Natural killer cell (primary cell): ENCODE results near the gene GRIK5. TPM values are rescaled to one million over a fixed set of nuclear protein-coding genes. Genes with fewer than 3 reads are reported as not detected.

ENCODE experiments used
- ATAC-seq, 3 donors: fragments of 150-1000 bp in 2 of 3; fragments of 200-7000 bp in 1 of 3; cut with Tn5 transposase; 1 replicate in 1 of 3; 2 replicates in 2 of 3; pipeline ENCODE4 v1.10.0; 2021; ENCODE audit warnings: mild to moderate bottlenecking in 2 of 3, moderate library complexity in 2 of 3
- DNase-seq, 2 donors: peaks; one replicate each; pipeline versions ENCODE4 v3.0.0 to v3.0.0-alpha.2; 2013 to 2021; ENCODE audit warnings: mixed read lengths in 1 of 2
- H3K27ac ChIP-seq: one replicate; pipeline ENCODE4 v1.5.1; 2013; ENCODE audit warnings: mild to moderate bottlenecking, low read length
- H3K27me3 ChIP-seq: one replicate; pipeline ENCODE4 v1.6.1; 2013; ENCODE audit warnings: low read length; ENCODE audit not compliant: control insufficient read depth, insufficient read depth
- H3K36me3 ChIP-seq: one replicate; pipeline ENCODE4 v1.6.1; 2013; ENCODE audit warnings: low read length; ENCODE audit not compliant: control insufficient read depth, insufficient read depth
- H3K4me1 ChIP-seq: one replicate; pipeline ENCODE4 v1.6.1; 2013; ENCODE audit warnings: low read length; ENCODE audit not compliant: control insufficient read depth, insufficient read depth
- H3K4me3 ChIP-seq: one replicate; pipeline ENCODE4 v1.5.1; 2013; ENCODE audit warnings: low read length
- H3K9me3 ChIP-seq: one replicate; pipeline ENCODE4 v1.6.1; 2013; ENCODE audit warnings: low read length; ENCODE audit not compliant: control insufficient read depth, insufficient read depth
- H3K27ac Mint-ChIP-seq, 2 donors: one replicate each; pipeline ENCODE4 v1.8.0; 2022; ENCODE audit warnings: mild to moderate bottlenecking in 2 of 2, mixed read lengths in 2 of 2, moderate library complexity in 1 of 2
- H3K27me3 Mint-ChIP-seq, 2 donors: one replicate each; pipeline ENCODE4 v1.8.0; 2022; ENCODE audit warnings: low read depth in 2 of 2, mixed read lengths in 2 of 2
- H3K36me3 Mint-ChIP-seq: one replicate; pipeline ENCODE4 v1.8.0; 2022; ENCODE audit warnings: mixed read lengths
- H3K4me1 Mint-ChIP-seq, 2 donors: one replicate each; pipeline ENCODE4 v1.8.0; 2022; ENCODE audit warnings: mixed read lengths in 2 of 2
- H3K4me3 Mint-ChIP-seq: one replicate; pipeline ENCODE4 v1.8.0; 2022; ENCODE audit warnings: mild to moderate bottlenecking, moderate library complexity, mixed read lengths
- H3K9me3 Mint-ChIP-seq, 2 donors: one replicate each; pipeline ENCODE4 v1.8.0; 2022; ENCODE audit warnings: mixed read lengths in 2 of 2
- CTCF ChIP-seq: fragments of 200-600 bp; IDR thresholded peaks from one replicate; pipeline ENCODE4 v1.8.0; 2022; ENCODE audit warnings: antibody characterized with exemption
- WGBS: methylation state at CpG from one replicate; pipeline ENCODE4 v1.1.7; 2013; ENCODE audit warnings: missing lambda C conversion rate; ENCODE audit not compliant: insufficient coverage; 5-methylcytosine and 5-hydroxymethylcytosine counted together
- intact Hi-C: fragments of 100-400 bp; cut with micrococcal nuclease; formaldehyde crosslinking; loops from one replicate; pipeline ENCODE4 v1.14.2; 2022
- total RNA-seq, 4 donors: library from RNA; stranded (reverse); fragments of 120-200 nt in 1 of 4; gene quantifications; one replicate each; pipeline versions ENCODE4 v1.2.3 to v1.2.4, GENCODE V29; 2013 to 2022

Gene GRIK5
- total RNA-seq, 3 donors from 2014 or later (not counting 1 experiment from before 2014, with no cell fraction given): 0.31 to 2.1 TPM; not detected in 1

- no peaks in the 10 kb centered on the region for H3K36me3 Mint-ChIP-seq
- Histone ChIP-seq H3K9me3 (no peaks in the 10 kb centered on the region), H3K27me3 (peaks cover 2% of the 10 kb centered on the region), H3K4me1 (peaks cover 15% of the 10 kb centered on the region), H3K4me3 (no peak overlapping the region), H3K27ac (no peak overlapping the region), H3K36me3 (no peaks in the 10 kb centered on the region)
- intact Hi-C loops: no loop called here
- peaks cover 4 to 11% of the 10 kb centered on the region in 2 donors for H3K27me3 Mint-ChIP-seq
- H3K9me3 Mint-ChIP-seq: no peaks in the 10 kb centered on the region
- no peak overlapping the region for H3K27ac Mint-ChIP-seq
- peaks cover 12 to 24% of the 10 kb centered on the region in 2 donors for H3K4me1 Mint-ChIP-seq
- WGBS: 94% methylated on average over 2 of the region's 2 CpGs
- ATAC-seq (no peak), DNase-seq (no peak)
- no peak overlapping the region for H3K4me3 Mint-ChIP-seq
- TF ChIP-seq CTCF: no peak
Observed at GRCh38 chr19:41990615-41991014, 79.4 kb downstream of the GRIK5 start.

- ATAC-seq: no peak
- no peaks in the 10 kb centered on the region for H3K9me3 ChIP-seq
- DNase-seq: no peak
- Mint-ChIP-seq H3K4me1 (peaks cover 10 to 18% of the 10 kb centered on the region in 2 donors), H3K27me3 (peaks cover under 1 to 5% of the 10 kb centered on the region in 2 donors), H3K36me3 (no peaks in the 10 kb centered on the region), H3K4me3 (no peak overlapping the region), H3K27ac (no peak overlapping the region), H3K9me3 (no peaks in the 10 kb centered on the region)
- no peak overlapping the region for H3K4me3 ChIP-seq
- H3K27me3 ChIP-seq: no peaks in the 10 kb centered on the region
- no peak for TF ChIP-seq CTCF
- H3K4me1 ChIP-seq: peaks cover 15% of the 10 kb centered on the region
- H3K27ac ChIP-seq: no peak overlapping the region
- WGBS: 93% methylated on average over 4 of the region's 4 CpGs
- intact Hi-C loops: no loop called here
- H3K36me3 ChIP-seq: no peaks in the 10 kb centered on the region
Observed at GRCh38 chr19:41990028-41990427, 80.0 kb downstream of the GRIK5 start.

- WGBS: 93% methylated on average over 8 of the region's 9 CpGs
- intact Hi-C loops: no loop called here
Observed at GRCh38 chr19:41988947-41989346, 81.1 kb downstream of the GRIK5 start.

More at GRCh38 chr19:41988947-41989346, 81.1 kb downstream of the GRIK5 start:
- H3K9me3 ChIP-seq: no peaks in the 10 kb centered on the region
- H3K27ac ChIP-seq: no peak overlapping the region
- H3K36me3 ChIP-seq: no peaks in the 10 kb centered on the region
- DNase-seq (no peak), ATAC-seq (no peak)
- H3K9me3 Mint-ChIP-seq: no peaks in the 10 kb centered on the region
- H3K27me3 Mint-ChIP-seq: peaks cover 0 to 3% of the 10 kb centered on the region in 2 donors
- no peak for TF ChIP-seq CTCF
- H3K27ac Mint-ChIP-seq: no peak overlapping the region
- H3K36me3 Mint-ChIP-seq: no peaks in the 10 kb centered on the region
- no peak overlapping the region for H3K4me3 ChIP-seq
- peaks cover 8% of the 10 kb centered on the region for H3K4me1 ChIP-seq
- H3K27me3 ChIP-seq: no peaks in the 10 kb centered on the region
- no peak overlapping the region for H3K4me3 Mint-ChIP-seq
- peaks cover 5 to 12% of the 10 kb centered on the region in 2 donors for H3K4me1 Mint-ChIP-seq
